Mesothelial cell of epicardium (in vitro differentiated cells): Measurements from ENCODE around the gene MORC1. TPM values are rescaled to one million over a fixed set of nuclear protein-coding genes. Genes with fewer than 3 reads are reported as not detected.

Experiments
- DNase-seq, 2 experiments: peaks; one replicate each; pipeline ENCODE4 v3.0.0; 2021; ENCODE audit warnings: low spot score in 2 of 2; ENCODE audit not compliant: unreplicated experiment in 2 of 2
- H3K27ac Mint-ChIP-seq: 2 replicates; pipeline ENCODE4 v1.8.0; 2021; ENCODE audit warnings: mixed read lengths
- H3K27me3 Mint-ChIP-seq: 2 replicates; pipeline ENCODE4 v1.8.0; 2021; ENCODE audit warnings: low read depth, mixed read lengths
- H3K36me3 Mint-ChIP-seq: 2 replicates; pipeline ENCODE4 v1.8.0; 2021; ENCODE audit warnings: mixed read lengths
- H3K4me1 Mint-ChIP-seq: 2 replicates; pipeline ENCODE4 v1.8.0; 2021; ENCODE audit warnings: mixed read lengths
- H3K4me3 Mint-ChIP-seq: 2 replicates; pipeline ENCODE4 v1.8.0; 2021; ENCODE audit warnings: mild to moderate bottlenecking, moderate library complexity, mixed read lengths
- H3K9me3 Mint-ChIP-seq: 2 replicates; pipeline ENCODE4 v1.8.0; 2021; ENCODE audit warnings: mixed read lengths
- total RNA-seq: library from RNA; stranded (reverse); gene quantifications from 3 replicates; pipeline ENCODE4 v1.2.1, GENCODE V29; 2021
- TF ChIP-seq, protein P1 (sequence below): fragments of 200-600 bp; sonication (generic); IDR thresholded peaks from one replicate; pipeline ENCODE4 v1.5.0; 2021; ENCODE audit warnings: antibody characterized with exemption; ENCODE audit not compliant: unreplicated experiment

Gene MORC1
- total RNA-seq, 1 donor from 2014 or later: 0.18 TPM

DNA sequence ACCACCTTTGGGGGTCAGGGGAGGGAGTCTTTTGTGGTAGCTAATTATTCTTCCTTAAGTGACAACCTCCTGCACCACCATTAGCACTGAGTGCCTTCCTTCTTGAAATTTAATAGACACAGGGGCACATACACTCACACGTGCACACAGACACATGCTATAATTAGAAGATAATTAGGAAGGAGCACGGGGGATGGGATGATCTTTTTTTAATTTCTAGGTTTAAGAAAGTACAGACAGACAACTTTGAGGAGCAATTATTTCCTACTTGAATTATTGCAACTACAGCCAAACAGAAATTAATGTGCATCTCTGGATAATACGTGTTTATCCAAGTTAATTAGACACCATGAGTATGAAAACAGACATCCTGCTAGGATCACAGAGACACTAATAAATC is 119.5 kb downstream of the MORC1 start:
- Mint-ChIP-seq H3K27me3 (no peaks in the 10 kb centered on the region), H3K27ac (no peak overlapping the region), H3K4me1 (no peaks in the 10 kb centered on the region), H3K4me3 (no peak overlapping the region), H3K36me3 (no peaks in the 10 kb centered on the region), H3K9me3 (no peaks in the 10 kb centered on the region)
- TF ChIP-seq, protein P1, sequence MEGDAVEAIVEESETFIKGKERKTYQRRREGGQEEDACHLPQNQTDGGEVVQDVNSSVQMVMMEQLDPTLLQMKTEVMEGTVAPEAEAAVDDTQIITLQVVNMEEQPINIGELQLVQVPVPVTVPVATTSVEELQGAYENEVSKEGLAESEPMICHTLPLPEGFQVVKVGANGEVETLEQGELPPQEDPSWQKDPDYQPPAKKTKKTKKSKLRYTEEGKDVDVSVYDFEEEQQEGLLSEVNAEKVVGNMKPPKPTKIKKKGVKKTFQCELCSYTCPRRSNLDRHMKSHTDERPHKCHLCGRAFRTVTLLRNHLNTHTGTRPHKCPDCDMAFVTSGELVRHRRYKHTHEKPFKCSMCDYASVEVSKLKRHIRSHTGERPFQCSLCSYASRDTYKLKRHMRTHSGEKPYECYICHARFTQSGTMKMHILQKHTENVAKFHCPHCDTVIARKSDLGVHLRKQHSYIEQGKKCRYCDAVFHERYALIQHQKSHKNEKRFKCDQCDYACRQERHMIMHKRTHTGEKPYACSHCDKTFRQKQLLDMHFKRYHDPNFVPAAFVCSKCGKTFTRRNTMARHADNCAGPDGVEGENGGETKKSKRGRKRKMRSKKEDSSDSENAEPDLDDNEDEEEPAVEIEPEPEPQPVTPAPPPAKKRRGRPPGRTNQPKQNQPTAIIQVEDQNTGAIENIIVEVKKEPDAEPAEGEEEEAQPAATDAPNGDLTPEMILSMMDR: no peak
- no peak for DNase-seq

DNA sequence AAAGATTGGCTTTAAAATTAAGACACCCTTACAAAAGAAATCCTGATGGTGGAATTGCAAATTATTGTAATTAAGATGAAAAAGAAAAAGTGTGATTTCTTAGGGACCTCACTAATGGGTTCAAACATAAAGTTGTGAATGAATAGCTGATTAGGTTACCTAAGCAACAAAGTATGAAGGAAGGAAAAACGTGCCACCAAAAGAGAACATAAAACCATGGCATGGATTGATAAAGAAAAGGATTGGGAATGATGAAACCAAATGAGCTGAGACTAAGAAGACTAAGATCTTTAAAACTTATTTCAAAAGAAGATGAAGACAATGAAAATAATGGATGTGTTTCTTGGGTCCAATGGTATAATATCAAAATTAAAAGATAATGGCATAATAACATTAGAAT is 132.1 kb downstream of the MORC1 start:
- no peak overlapping the region for H3K27ac Mint-ChIP-seq
- H3K4me1 Mint-ChIP-seq: peaks cover 1% of the 10 kb centered on the region
- TF ChIP-seq, protein P1: no peak
- DNase-seq: no peak
- no peaks in the 10 kb centered on the region for H3K27me3 Mint-ChIP-seq
- no peak overlapping the region for H3K4me3 Mint-ChIP-seq
- peaks cover 4% of the 10 kb centered on the region for H3K9me3 Mint-ChIP-seq
- no peaks in the 10 kb centered on the region for H3K36me3 Mint-ChIP-seq

DNA sequence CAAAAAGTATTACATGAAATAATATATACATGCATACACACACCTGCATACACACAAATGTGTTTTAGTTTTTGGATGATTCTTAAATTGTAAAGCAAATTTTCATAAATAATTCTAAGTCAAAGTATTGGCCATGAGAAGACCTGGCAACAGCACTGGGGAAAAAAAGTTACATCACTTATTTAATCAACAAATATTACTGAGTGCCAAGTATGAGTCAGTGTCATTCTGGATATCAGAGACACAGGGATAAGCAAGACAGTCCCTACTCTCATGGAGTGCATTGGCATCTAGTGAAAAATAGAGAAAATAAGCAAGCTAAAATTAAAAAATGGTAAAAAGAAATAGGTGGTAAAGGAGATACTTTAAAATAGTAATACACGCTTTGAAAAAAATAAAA is 134.9 kb downstream of the MORC1 start:
- no peaks in the 10 kb centered on the region for H3K27me3 Mint-ChIP-seq
- DNase-seq: no peak
- TF ChIP-seq, protein P1: no peak
- no peak overlapping the region for H3K27ac Mint-ChIP-seq
- H3K4me3 Mint-ChIP-seq: no peak overlapping the region
- peaks cover 5% of the 10 kb centered on the region for H3K9me3 Mint-ChIP-seq
- H3K4me1 Mint-ChIP-seq: peaks cover 9% of the 10 kb centered on the region
- H3K36me3 Mint-ChIP-seq: no peaks in the 10 kb centered on the region

DNA sequence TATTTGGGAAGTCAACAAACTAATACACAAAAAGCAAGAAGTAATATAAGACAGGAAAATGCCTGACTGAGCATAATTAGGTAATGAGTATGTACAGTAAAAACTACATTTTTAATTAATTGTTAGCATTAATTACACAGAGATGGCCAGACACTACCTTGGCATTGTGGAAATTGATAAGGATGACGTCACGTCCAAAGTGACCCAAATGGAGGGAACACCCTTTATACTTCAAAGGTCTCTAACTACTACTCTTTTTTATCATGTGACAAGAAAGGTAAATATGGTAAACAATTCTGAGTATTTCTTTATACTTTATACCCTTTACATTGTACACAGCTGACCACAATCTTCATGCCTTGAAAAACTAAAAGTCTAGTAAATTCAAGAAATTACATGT is 141.9 kb downstream of the MORC1 start:
- Mint-ChIP-seq H3K9me3 (peaks cover 5% of the 10 kb centered on the region), H3K4me3 (no peak overlapping the region), H3K27me3 (no peaks in the 10 kb centered on the region), H3K4me1 (peaks cover 18% of the 10 kb centered on the region), H3K36me3 (no peaks in the 10 kb centered on the region), H3K27ac (no peak overlapping the region)
- TF ChIP-seq, protein P1: no peak
- no peak for DNase-seq

DNA sequence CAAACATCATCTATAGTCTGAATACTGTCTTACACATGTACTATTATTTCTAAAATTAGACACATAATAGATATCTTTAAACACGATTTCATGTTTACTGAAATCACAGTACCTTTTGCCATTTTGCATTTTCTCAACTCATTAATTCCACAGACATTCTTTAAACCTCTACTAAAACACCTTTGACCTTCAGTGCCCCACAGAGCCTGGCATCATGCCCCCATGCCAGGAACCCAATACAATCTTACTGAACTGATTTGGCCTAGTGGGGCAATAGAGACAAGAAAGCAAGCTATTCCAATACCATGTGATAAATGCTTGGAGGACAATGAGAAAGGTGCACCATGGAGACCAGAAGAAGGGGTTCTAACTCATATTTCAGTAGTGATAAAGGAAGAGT is 144.9 kb downstream of the MORC1 start:
- H3K27ac Mint-ChIP-seq: no peak overlapping the region
- no peaks in the 10 kb centered on the region for H3K27me3 Mint-ChIP-seq
- H3K9me3 Mint-ChIP-seq: no peaks in the 10 kb centered on the region
- TF ChIP-seq, protein P1: no peak
- H3K4me1 Mint-ChIP-seq: peaks cover 12% of the 10 kb centered on the region
- DNase-seq: no peak
- no peak overlapping the region for H3K4me3 Mint-ChIP-seq
- no peaks in the 10 kb centered on the region for H3K36me3 Mint-ChIP-seq

DNA sequence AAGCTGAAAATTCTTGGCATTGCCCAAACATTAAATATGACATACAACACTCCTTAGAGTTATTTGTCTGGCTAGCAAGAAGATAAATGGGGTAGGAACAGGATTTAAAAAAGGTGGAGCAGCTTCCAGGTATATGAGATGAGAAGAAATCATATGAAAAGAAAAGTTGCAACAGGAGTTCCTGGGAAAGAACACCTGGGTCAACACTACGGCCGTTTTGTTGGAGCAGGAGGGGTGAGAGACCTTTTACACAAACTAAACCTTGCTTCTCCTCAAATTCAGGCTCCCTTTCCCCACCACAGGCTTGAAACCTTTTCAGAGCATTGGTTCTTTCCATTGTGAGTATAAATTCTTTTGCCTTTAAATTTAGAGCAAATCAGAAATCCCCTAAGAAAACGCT is 145.5 kb downstream of the MORC1 start:
- Mint-ChIP-seq H3K27ac (no peak overlapping the region), H3K9me3 (no peaks in the 10 kb centered on the region), H3K27me3 (no peaks in the 10 kb centered on the region), H3K36me3 (no peaks in the 10 kb centered on the region), H3K4me1 (peaks cover 12% of the 10 kb centered on the region), H3K4me3 (no peak overlapping the region)
- TF ChIP-seq, protein P1: no peak
- DNase-seq: no peak
